HG02759 (cell line): Measurements from ENCODE around the gene NFE2L2.
"Not testable (repeated sequence)": the region's sequence is repeated elsewhere in the genome, so short reads cannot be mapped to it uniquely, and the experiment has no call there.

Experiments
- ATAC-seq: cut with Tn5 transposase; IDR thresholded peaks from one replicate; pipeline ENCODE4 v1.9.1; 2021; ENCODE audit warnings: mild to moderate bottlenecking, moderate library complexity; ENCODE audit not compliant: unreplicated experiment

Gene NFE2L2

DNA sequence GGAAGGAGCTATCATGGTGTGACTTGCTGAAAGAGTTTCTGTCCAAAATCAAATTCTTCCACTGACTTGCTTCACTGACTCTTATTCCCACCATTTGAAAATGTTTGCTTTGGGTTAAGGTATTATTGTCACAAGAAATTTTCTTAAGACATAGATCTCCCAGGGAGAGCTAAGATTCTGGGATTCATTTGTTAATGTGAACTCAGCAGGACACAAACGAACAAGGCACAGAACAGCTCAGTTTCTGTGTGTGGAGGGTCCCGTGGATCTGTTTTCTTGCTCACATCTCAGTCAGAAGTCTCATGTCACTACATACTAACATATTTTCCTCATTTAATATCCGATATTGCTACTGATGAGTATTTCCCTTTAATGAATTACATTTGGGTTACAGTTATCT is 60.1 kb downstream of the NFE2L2 start:
- no peak for ATAC-seq

- ATAC-seq = no peak
Observed at GRCh38 chr2:177201919-177202346, 62.6 kb downstream of the NFE2L2 start.

DNA sequence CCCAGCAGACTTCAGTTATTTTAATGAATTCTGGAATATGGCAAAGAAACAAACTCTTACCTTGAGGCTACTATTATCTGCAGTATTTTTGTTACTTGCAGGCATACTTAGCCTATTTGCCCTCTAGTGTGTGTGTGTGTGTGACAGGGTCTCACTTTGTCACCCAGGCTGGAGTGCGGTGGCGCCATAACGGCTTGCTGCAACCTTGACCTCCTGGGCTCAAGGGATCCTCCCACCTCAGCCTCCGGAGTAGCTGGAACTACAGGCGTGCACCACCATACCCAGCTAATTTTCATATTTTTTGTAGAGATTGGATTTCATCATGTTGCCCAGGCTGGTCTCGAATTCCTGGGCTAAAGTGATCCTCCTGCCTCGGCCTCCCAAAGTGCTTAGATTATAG is 64.1 kb downstream of the NFE2L2 start:
- not testable (repeated sequence) for ATAC-seq

GRCh38 chr2:177195194-177195593 is 69.3 kb downstream of the NFE2L2 start:
- no peak for ATAC-seq

GRCh38 chr2:177193240-177193639 is 71.3 kb downstream of the NFE2L2 start:
- ATAC-seq = no peak

DNA sequence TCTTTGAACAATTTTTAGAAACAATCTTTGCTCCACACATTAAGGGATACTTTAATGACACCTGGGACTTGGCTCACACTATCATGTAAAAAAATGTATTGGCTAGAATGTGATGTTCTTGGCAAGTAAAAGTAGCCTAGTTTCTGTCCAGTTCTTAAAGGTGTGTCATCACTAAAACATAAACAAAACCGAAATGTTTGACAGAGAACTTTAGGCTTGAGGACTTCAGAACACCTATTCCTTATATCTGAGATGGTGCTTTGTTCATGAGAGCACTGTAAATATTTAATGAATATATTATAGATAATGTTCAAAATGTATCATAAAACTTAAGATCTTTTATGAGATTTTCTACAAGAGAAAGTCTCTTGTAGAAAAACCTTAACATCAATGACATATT is 71.7 kb downstream of the NFE2L2 start:
- no peak for ATAC-seq

- no peak for ATAC-seq
Observed at GRCh38 chr2:177190941-177191340, 73.6 kb downstream of the NFE2L2 start.

DNA sequence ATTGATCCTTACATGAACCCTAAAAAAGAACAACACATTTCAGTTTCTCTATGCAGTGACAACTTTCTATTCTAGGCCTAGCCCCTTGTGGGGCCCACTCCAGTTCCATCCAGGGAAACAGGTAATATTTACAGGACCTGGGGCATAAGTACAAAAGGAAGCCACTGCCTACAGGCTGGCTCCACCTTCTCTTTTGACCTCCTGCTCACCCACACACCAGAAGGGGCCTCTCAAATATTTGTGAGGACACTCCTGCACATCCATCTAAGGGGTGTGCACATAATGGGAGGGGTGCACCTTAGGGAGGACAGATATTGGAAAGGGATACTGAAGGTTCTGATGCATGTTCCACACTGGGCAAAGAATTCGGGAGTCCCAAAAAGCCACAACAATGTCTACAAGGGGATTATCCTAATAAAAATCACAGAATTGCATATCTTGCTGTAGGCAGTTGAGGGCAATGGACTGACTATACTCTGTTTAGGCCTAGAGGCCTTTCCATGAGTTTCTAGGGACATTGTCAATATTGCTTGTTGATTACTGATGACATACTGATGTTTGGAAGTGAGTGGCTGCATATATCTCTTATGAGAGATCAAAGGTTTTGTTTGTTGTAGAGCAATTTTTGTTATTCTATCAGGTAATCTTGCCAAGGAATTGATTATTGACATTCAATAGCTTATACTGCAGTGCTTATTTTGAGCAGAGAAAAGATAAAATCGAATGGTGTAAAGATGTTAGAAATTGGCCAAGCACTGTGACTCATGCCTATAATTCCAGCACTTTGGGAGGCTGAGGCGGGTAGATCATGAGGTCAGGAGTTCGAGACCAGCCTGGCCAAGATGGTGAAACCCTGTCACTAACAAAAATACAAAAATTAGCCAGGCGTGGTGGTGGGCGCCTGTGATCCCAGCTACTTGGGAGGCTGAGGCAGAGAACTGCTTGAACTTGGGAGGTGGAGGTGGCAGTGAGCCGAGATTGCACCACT is 75.8 kb downstream of the NFE2L2 start:
- ATAC-seq = no peak

- no peak for ATAC-seq
Observed at GRCh38 chr2:177187631-177188312, 76.8 kb downstream of the NFE2L2 start.

GRCh38 chr2:177186038-177186437 is 78.5 kb downstream of the NFE2L2 start:
- ATAC-seq = not testable (repeated sequence)

DNA sequence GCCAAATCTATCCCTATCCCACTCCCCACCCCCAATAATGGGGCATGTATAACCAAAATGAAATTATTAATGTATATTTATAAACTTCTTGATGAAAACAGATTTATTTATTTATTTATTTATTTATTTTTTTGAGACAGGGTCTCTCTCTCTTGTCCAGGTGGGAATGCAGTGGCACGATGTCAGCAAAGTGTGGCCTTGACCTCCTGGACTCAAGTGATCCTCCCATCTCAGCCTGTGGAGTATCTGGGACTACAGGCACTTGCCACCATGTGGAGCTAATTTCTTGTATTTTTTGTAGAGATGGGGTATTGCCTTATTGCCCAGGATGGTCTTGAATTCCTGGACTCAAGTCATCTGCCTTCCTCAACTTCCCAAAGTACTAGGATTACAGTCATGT is 79.9 kb downstream of the NFE2L2 start:
- ATAC-seq = no peak

- ATAC-seq = no peak
Observed at GRCh38 chr2:177183860-177184259, 80.7 kb downstream of the NFE2L2 start.
